Activated CD4-positive, alpha-beta T cell treated with anti-CD3 and anti-CD28 coated beads for 36 hours (primary cell): Measurements from ENCODE around the gene ZNF778. TPM values are rescaled to one million over a fixed set of nuclear protein-coding genes. Genes with fewer than 3 reads are reported as not detected.

Source experiments
- ATAC-seq: fragments of 200-7000 bp; cut with Tn5 transposase; one replicate; pipeline ENCODE4 v1.10.0; 2021; ENCODE audit warnings: mild to moderate bottlenecking, moderate library complexity
- CTCF ChIA-PET: fragments of 350-600 bp; sonication (Branson Sonifier 250); formaldehyde crosslinking; loops from one replicate; lab custom pipeline; 2021; ENCODE audit warnings: antibody characterized with exemption; lab: Charles Lee
- POLR2A ChIA-PET: fragments of 350-600 bp; sonication (Branson Sonifier 250); formaldehyde crosslinking; loops from one replicate; lab custom pipeline; 2021; ENCODE audit warnings: antibody characterized with exemption, inconsistent platforms; lab: Charles Lee
- DNase-seq: peaks from one replicate; pipeline ENCODE4 v3.0.0-alpha.2; 2020
- H3K27ac Mint-ChIP-seq: one replicate; pipeline ENCODE4 v1.8.0; 2021; ENCODE audit warnings: mixed read lengths
- H3K27me3 Mint-ChIP-seq: one replicate; pipeline ENCODE4 v1.8.0; 2021; ENCODE audit warnings: mixed read lengths
- H3K36me3 Mint-ChIP-seq: one replicate; pipeline ENCODE4 v1.8.0; 2021; ENCODE audit warnings: low read depth, mixed read lengths
- H3K4me1 Mint-ChIP-seq: one replicate; pipeline ENCODE4 v1.8.0; 2021; ENCODE audit warnings: mixed read lengths
- H3K4me3 Mint-ChIP-seq: one replicate; pipeline ENCODE4 v1.8.0; 2021; ENCODE audit warnings: mild to moderate bottlenecking, moderate library complexity, mixed read lengths
- H3K9me3 Mint-ChIP-seq: one replicate; pipeline ENCODE4 v1.8.0; 2021; ENCODE audit warnings: low read depth, mixed read lengths
- intact Hi-C, 2 experiments: fragments of 100-400 bp; cut with DNase I in 1 of 2; cut with micrococcal nuclease in 1 of 2; formaldehyde crosslinking; loops; one replicate each; pipeline versions ENCODE4 v1.14.2 to v1.15.1; 2022 to 2024; cut with DNase I, micrococcal nuclease
- total RNA-seq, 2 experiments: library from RNA; stranded (reverse); gene quantifications; one replicate each; pipeline ENCODE4 v1.2.3, GENCODE V29; 2021

ZNF778 gene
- total RNA-seq, 2 experiments from 2014 or later: 4.7 to 5.0 TPM

DNA sequence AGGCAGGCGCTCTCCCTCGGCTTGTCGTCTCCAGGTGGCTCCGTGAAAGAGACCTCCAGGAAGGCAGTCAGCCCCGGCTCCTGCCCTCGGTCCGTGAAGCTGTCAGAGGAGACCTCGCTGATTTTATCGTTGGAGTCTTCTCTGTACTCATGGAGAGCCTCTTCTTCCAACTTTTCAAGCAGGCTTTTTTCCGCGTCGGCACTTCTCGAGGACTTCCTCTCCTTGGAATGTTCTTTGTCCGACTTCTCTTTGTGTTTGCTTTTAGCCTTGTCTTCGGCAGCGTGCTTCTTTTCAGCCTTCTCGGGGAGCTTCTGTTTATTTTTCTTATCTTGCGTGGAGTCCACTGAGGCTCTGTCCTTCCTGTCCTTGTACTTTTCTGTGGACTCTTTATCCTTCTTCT lies 65.0 kb downstream of the ZNF778 start:
- POLR2A ChIA-PET: interaction anchor here (0.5 kb wide), 1 partner anchor 429 kb away, joined by 3 read pairs; no protein-coding TSS in a partner anchor
- ATAC-seq (no peak), DNase-seq (no peak)
- Mint-ChIP-seq H3K9me3 (no peaks in the 10 kb centered on the region), H3K36me3 (peaks cover 14% of the 10 kb centered on the region), H3K27me3 (no peaks in the 10 kb centered on the region), H3K27ac (no peak overlapping the region), H3K4me3 (no peak overlapping the region), H3K4me1 (no peaks in the 10 kb centered on the region)
- intact Hi-C loops: no loop called here
- CTCF ChIA-PET: no interaction called here

DNA sequence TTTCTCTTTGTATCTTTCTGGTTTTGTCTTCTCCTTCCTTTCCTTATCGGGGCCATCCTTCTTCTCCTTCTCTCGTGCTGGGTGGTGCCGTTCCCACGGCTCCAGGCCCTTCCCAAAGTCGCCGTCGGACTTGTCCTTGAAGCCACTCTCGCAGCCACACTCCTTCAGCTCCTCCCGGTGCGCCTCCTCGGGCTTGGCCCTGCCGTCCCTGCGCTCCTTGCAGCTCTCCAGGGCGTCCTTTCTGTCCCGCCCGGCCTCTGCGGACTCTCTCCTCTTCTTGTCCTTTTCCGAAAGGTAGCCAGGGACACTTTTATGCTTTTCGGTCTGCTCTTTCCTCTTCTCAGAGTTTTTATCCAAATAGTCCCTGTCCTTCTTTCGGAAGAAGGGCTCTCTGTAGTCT lies 65.9 kb downstream of the ZNF778 start:
- no peak overlapping the region for H3K4me3 Mint-ChIP-seq
- no peak for ATAC-seq
- no peaks in the 10 kb centered on the region for H3K9me3 Mint-ChIP-seq
- H3K36me3 Mint-ChIP-seq: peaks cover 18% of the 10 kb centered on the region
- POLR2A ChIA-PET: no interaction called here
- H3K4me1 Mint-ChIP-seq: no peaks in the 10 kb centered on the region
- intact Hi-C loops: no loop called here
- CTCF ChIA-PET: no interaction called here
- DNase-seq: no peak
- H3K27me3 Mint-ChIP-seq: no peaks in the 10 kb centered on the region
- H3K27ac Mint-ChIP-seq: no peak overlapping the region

DNA sequence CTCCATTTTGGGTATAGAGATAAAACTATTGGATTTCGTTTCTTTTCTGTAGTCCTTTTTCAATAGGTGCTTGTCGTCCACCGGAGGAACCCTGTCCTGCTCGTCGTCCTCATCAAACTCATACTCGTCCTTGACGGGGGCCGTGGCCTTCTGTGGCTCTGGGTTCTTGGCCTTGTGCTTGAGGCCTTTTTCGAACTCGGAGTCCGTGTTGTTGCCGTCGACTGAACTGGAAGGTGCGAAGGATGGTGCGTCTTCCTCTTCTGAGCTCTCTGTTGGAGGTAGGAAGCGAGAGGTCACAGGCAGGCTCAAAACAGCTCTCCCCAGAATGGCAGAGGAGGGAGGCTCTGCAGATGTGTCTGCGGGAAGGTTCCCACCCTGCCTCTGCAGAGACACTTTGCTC lies 67.9 kb downstream of the ZNF778 start:
- no peak for ATAC-seq
- no peak overlapping the region for H3K4me3 Mint-ChIP-seq
- CTCF ChIA-PET: no interaction called here

DNA sequence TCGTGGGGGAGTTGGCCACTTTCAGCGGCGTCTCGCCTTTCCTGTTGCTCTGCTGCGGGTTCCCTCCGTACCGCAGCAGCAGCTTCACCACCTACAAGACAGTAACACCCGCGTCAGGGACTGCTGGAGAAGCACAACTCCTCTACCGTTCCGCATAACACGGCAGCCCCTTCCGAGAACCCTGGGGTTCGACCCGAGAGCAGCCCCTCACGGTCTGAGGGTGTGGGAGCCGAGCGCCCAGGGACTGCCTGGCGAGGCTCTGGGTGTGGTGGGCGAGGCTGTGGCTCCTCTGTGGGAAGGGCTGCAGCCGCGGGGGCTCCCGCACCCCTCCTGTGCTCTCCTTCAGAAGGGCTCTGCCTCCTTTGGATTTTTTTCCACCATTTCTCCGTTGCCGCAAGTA lies 68.6 kb downstream of the ZNF778 start:
- Mint-ChIP-seq H3K36me3 (peaks cover 22% of the 10 kb centered on the region), H3K27me3 (no peaks in the 10 kb centered on the region), H3K9me3 (no peaks in the 10 kb centered on the region), H3K4me1 (no peaks in the 10 kb centered on the region), H3K4me3 (no peak overlapping the region), H3K27ac (no peak overlapping the region)
- ATAC-seq: no peak
- intact Hi-C loops: no loop called here
- CTCF ChIA-PET: no interaction called here
- POLR2A ChIA-PET: no interaction called here
- DNase-seq: no peak

More for the DNA sequence above, 67.9 kb downstream of the ZNF778 start:
- Mint-ChIP-seq H3K36me3 (peaks cover 23% of the 10 kb centered on the region), H3K9me3 (no peaks in the 10 kb centered on the region), H3K27ac (no peak overlapping the region), H3K27me3 (no peaks in the 10 kb centered on the region), H3K4me1 (no peaks in the 10 kb centered on the region)
- intact Hi-C loops: no loop called here
- no peak for DNase-seq
- POLR2A ChIA-PET: no interaction called here

Other genes with a start within 250 kb of the ZNF778 start
- gene CBFA2T3, start 240.5 kb upstream of the ZNF778 start, total RNA-seq: under 1 TPM; 0.30 to 0.34 TPM
- 10 to 100 TPM; 39.7 to 41.7 TPM for gene ACSF3, start 123.9 kb upstream of the ZNF778 start, total RNA-seq
- not detected for gene CDH15, start 46.0 kb upstream of the ZNF778 start, total RNA-seq
- gene SLC22A31, start 17.2 kb upstream of the ZNF778 start, total RNA-seq: 1 to 10 TPM in 1 of 2 experiments, under 1 TPM in 1; 0.49 to 1.3 TPM